CD4-positive, alpha-beta memory T cell (primary cell): ENCODE results near the gene IFI16. TPM values are rescaled to one million over a fixed set of nuclear protein-coding genes. Genes with fewer than 3 reads are reported as not detected.

Experiments used
- CTCF ChIA-PET: fragments of 350-600 bp; sonication (Branson Sonifier 250); formaldehyde crosslinking; loops from one replicate; lab custom pipeline; 2021; ENCODE audit warnings: inconsistent platforms; ENCODE audit not compliant: partially characterized antibody; lab: Charles Lee
- POLR2A ChIA-PET: fragments of 350-600 bp; sonication (Branson Sonifier 250); formaldehyde crosslinking; loops from one replicate; lab custom pipeline; 2021; ENCODE audit not compliant: partially characterized antibody; lab: Charles Lee
- DNase-seq, 5 donors: peaks; one replicate each; pipeline versions ENCODE4 v3.0.0 to v3.0.0-alpha.2; 2020 to 2022; ENCODE audit warnings: mixed read lengths in 1 of 5
- H3K27ac ChIP-seq: one replicate; pipeline ENCODE4 v1.7.0; 2013; ENCODE audit warnings: low read depth, low read length
- H3K27me3 ChIP-seq: 2 replicates; pipeline ENCODE4 v1.7.0; 2013; ENCODE audit warnings: mild to moderate bottlenecking, low read length, moderate library complexity; ENCODE audit not compliant: insufficient read depth
- H3K36me3 ChIP-seq: 2 replicates; pipeline ENCODE4 v1.7.0; 2013; ENCODE audit warnings: mild to moderate bottlenecking, low read length, moderate library complexity; ENCODE audit not compliant: insufficient read depth
- H3K4me1 ChIP-seq: 2 replicates; pipeline ENCODE4 v1.7.0; 2013; ENCODE audit warnings: mild to moderate bottlenecking, low read length, moderate library complexity; ENCODE audit not compliant: insufficient read depth
- H3K4me3 ChIP-seq, 2 donors: one replicate each; pipeline ENCODE4 v1.7.0; 2013; ENCODE audit warnings: low read length in 2 of 2, mild to moderate bottlenecking in 1 of 2
- H3K9me3 ChIP-seq, 2 donors: one replicate each; pipeline ENCODE4 v1.7.0; 2013; ENCODE audit warnings: low read length in 2 of 2, control low read depth in 1 of 2; ENCODE audit not compliant: control insufficient read depth in 1 of 2
- H3K27ac Mint-ChIP-seq, 7 donors: one replicate each; pipeline ENCODE4 v1.8.0; 2020 to 2021; ENCODE audit warnings: mixed read lengths in 7 of 7, mild to moderate bottlenecking in 6 of 7, inconsistent platforms in 3 of 7, moderate library complexity in 3 of 7
- H3K27me3 Mint-ChIP-seq, 2 donors: one replicate each; pipeline ENCODE4 v1.8.0; 2020 to 2021; ENCODE audit warnings: mixed read lengths in 2 of 2
- H3K36me3 Mint-ChIP-seq, 2 donors: one replicate each; pipeline ENCODE4 v1.8.0; 2020 to 2021; ENCODE audit warnings: mixed read lengths in 2 of 2, inconsistent platforms in 1 of 2, mild to moderate bottlenecking in 1 of 2
- H3K4me1 Mint-ChIP-seq, 4 donors: one replicate each; pipeline ENCODE4 v1.8.0; 2020 to 2021; ENCODE audit warnings: mixed read lengths in 4 of 4, mild to moderate bottlenecking in 1 of 4
- H3K4me3 Mint-ChIP-seq, 8 donors: one replicate each; pipeline ENCODE4 v1.8.0; 2020 to 2021; ENCODE audit warnings: mixed read lengths in 8 of 8, mild to moderate bottlenecking in 7 of 8, moderate library complexity in 6 of 8, inconsistent platforms in 3 of 8
- H3K9me3 Mint-ChIP-seq, 8 donors: one replicate each; pipeline ENCODE4 v1.8.0; 2020 to 2021; ENCODE audit warnings: mixed read lengths in 8 of 8, mild to moderate bottlenecking in 5 of 8, inconsistent platforms in 3 of 8, moderate library complexity in 1 of 8
- intact Hi-C: fragments of 100-400 bp; cut with micrococcal nuclease; formaldehyde crosslinking; loops from one replicate; pipeline ENCODE4 v1.15.1; 2023
- polyA plus RNA-seq, 2 donors: library from polyadenylated mRNA; unstranded; fragments of 300-500 nt; fragmentation: Illumina TruSeq; gene quantifications; one replicate each; pipeline ENCODE4 v1.2.3, GENCODE V29; 2021
- total RNA-seq, 2 experiments: library from RNA; stranded (reverse); gene quantifications; one replicate each; pipeline ENCODE4 v1.2.3, GENCODE V29; 2021

The IFI16 gene
- total RNA-seq, result 100 to 1,000 TPM; 160 to 162 TPM
- 100 to 1,000 TPM in 1 of 2 donors, 10 to 100 TPM in 1; 53.2 to 131 TPM for polyA plus RNA-seq

DNA sequence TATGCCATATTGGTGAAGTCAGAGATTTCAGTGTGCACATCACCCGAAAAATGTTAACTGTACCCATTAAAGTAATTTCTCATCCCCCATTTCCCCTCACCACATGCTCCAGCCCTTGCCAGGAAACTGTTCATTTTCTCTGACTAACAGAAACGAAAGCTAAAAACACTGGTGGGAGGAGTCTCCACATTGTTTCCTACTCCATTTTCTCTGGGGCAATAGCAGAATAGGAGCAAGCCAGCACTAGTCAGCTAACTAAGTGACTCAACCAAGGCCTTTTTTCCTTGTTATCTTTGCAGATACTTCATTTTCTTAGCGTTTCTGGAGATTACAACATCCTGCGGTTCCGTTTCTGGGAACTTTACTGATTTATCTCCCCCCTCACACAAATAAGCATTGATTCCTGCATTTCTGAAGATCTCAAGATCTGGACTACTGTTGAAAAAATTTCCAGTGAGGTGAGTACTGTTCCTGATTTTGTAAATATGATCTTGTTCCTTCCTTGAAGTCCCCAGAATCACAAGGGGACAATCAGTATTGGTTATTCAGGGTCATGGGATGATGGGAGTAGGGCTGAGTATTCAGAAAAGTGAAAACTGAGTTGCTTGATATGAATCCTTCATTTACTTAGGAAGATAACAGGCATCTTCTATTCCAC, at the start of gene IFI16:
Gene IFI16 (plus strand): TSS at position 204 of the 658 bp plus-strand sequence. CDS start 4,774 bp downstream, outside the sequence.
- Mint-ChIP-seq H3K4me1 (peaks cover 40 to 71% (median 46%) of the 10 kb centered on the region in 4 donors), H3K4me3 (peak within 1 kb of the TSS; percentile 89 to 99 (median 97)), H3K27ac (peak within 1 kb of the TSS; percentile 87 to 95 (median 93)), H3K36me3 (peaks cover 18 to 29% of the 10 kb centered on the region in 2 donors), H3K27me3 (no peaks in the 10 kb centered on the region), H3K9me3 (peaks cover 0 to 3% (median 0%) of the 10 kb centered on the region in 8 donors)
- peak; percentile 70 to 85 (median 77) for DNase-seq
- POLR2A ChIA-PET, result interaction anchor here (0.8 to 3.7 kb wide), 17 partner anchors 8 to 915 kb away, joined by 3 to 39 read pairs (median 5); partner anchors contain the start of genes AIM2, PYHIN1 and TAGLN2
- Histone ChIP-seq H3K4me1 (peaks cover 36% of the 10 kb centered on the region), H3K36me3 (no peaks in the 10 kb centered on the region), H3K9me3 (no peaks in the 10 kb centered on the region), H3K27ac (peak within 1 kb of the TSS; percentile 88), H3K27me3 (no peaks in the 10 kb centered on the region), H3K4me3 (peak within 1 kb of the TSS; percentile 54 to 97)
- CTCF ChIA-PET, result interaction anchor here (1.2 to 3.5 kb wide), 5 partner anchors 28 to 66 kb away, joined by 3 to 18 read pairs (median 7); no protein-coding TSS in a partner anchor
- intact Hi-C loops, result loop anchor here (1.0 to 5.0 kb wide), 4 partner anchors 12 to 79 kb away; partner anchors contain the start of gene PYHIN1

DNA sequence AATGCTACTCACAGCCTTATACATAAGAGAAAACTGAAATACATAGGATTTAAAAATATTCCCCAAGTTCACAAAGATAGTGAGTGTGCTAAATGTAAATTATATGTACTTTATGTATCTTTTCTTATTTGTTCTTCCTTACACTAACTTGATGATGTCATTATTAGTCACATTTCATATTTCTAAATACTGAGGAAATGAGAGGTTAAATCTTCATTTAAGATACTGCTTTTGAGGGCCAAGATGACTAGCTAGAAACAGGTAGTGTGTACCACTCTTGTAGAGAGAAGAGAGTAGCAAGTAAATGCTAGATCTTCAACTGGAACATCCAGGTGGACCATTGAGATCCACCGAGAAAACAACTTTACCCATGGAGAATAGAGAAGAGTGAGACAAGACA, 48.5 kb upstream of the IFI16 start:
- Mint-ChIP-seq H3K27ac (peak overlapping the region in 1 of 7 donors; percentile 43), H3K27me3 (no peaks in the 10 kb centered on the region), H3K36me3 (peaks cover 68 to 74% of the 10 kb centered on the region in 2 donors), H3K4me3 (no peak overlapping the region), H3K4me1 (peaks cover 0 to 10% (median 3%) of the 10 kb centered on the region in 4 donors), H3K9me3 (peaks cover 4 to 40% (median 26%) of the 10 kb centered on the region in 8 donors)
- ChIA-PET POLR2A (no interaction called here), CTCF (no interaction called here)
- H3K4me3 ChIP-seq, result no peak overlapping the region
- no peak overlapping the region for H3K27ac ChIP-seq
- peaks cover 16% of the 10 kb centered on the region for H3K36me3 ChIP-seq
- DNase-seq, result no peak
- intact Hi-C loops, result no loop called here
- H3K4me1 ChIP-seq, result no peaks in the 10 kb centered on the region
- H3K27me3 ChIP-seq, result no peaks in the 10 kb centered on the region
- peaks cover 0 to 10% of the 10 kb centered on the region in 2 donors for H3K9me3 ChIP-seq

DNA sequence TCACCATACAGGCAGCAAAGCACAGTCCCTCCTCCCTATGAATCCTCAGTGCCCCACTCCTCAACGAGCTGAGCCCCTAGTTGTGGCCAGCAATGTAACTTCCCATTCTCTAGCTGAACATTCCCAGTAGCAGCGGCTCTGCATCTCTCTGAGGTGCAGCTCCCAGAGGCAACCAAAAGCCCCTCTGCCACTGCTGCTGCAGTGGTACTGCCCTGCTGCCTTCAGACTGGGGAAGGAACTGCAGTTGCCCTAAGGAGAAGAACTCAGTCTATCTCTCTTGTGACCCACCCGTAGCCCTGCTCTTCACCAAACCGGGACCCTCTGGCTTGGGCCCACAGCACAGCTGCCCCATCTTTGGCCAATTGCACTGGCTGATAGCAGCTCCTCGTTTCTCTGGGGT, 46.7 kb upstream of the IFI16 start:
- CTCF ChIA-PET, result no interaction called here
- Mint-ChIP-seq H3K4me1 (peaks cover 4 to 13% (median 9%) of the 10 kb centered on the region in 4 donors), H3K4me3 (no peak overlapping the region)

DNA sequence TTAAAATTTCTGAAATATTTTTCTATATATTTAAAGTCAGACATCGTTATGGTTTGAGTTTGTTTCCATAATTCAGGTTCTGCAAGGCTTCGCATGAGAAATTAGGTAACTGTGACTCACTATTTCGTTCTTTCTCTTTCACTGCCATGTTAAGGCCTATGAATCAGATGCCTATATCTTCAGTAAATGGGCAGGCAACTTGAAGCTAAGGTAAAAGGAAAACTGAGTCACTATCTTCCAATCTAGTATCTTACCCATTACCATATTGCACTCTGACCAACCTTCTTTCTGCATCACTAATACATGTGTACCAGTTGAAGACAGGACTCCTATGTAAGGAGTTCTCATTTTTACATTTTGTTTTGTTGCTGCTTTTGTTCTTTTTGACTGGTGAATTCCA, 40.5 kb upstream of the IFI16 start:
- no peaks in the 10 kb centered on the region for H3K36me3 ChIP-seq
- no peaks in the 10 kb centered on the region for H3K27me3 ChIP-seq
- H3K27ac Mint-ChIP-seq, result peak overlapping the region in 2 of 7 donors; percentile 25 to 61
- H3K4me3 Mint-ChIP-seq, result no peak overlapping the region
- H3K4me3 ChIP-seq, result no peak overlapping the region
- H3K4me1 ChIP-seq, result no peaks in the 10 kb centered on the region
- intact Hi-C loops, result no loop called here
- H3K9me3 ChIP-seq, result peaks cover 0 to 5% of the 10 kb centered on the region in 2 donors
- peaks cover 0 to 48% (median 35%) of the 10 kb centered on the region in 8 donors for H3K9me3 Mint-ChIP-seq
- H3K4me1 Mint-ChIP-seq, result peaks cover 13 to 22% (median 20%) of the 10 kb centered on the region in 4 donors
- no peaks in the 10 kb centered on the region for H3K27me3 Mint-ChIP-seq
- no peak overlapping the region for H3K27ac ChIP-seq
- POLR2A ChIA-PET, result no interaction called here
- CTCF ChIA-PET, result no interaction called here
- no peak for DNase-seq
- H3K36me3 Mint-ChIP-seq, result peaks cover 64 to 73% of the 10 kb centered on the region in 2 donors

More for the DNA sequence above, 46.7 kb upstream of the IFI16 start:
- Mint-ChIP-seq H3K36me3 (peaks cover 75 to 90% of the 10 kb centered on the region in 2 donors), H3K9me3 (peaks cover 4 to 52% (median 35%) of the 10 kb centered on the region in 8 donors), H3K27me3 (no peaks in the 10 kb centered on the region), H3K27ac (peak overlapping the region in 1 of 7 donors; percentile 43)
- no peaks in the 10 kb centered on the region for H3K27me3 ChIP-seq
- intact Hi-C loops, result no loop called here
- H3K4me1 ChIP-seq, result no peaks in the 10 kb centered on the region
- POLR2A ChIA-PET, result no interaction called here
- H3K9me3 ChIP-seq, result peaks cover 0 to 10% of the 10 kb centered on the region in 2 donors
- peaks cover 16% of the 10 kb centered on the region for H3K36me3 ChIP-seq
- H3K4me3 ChIP-seq, result no peak overlapping the region
- no peak overlapping the region for H3K27ac ChIP-seq
- DNase-seq, result no peak

DNA sequence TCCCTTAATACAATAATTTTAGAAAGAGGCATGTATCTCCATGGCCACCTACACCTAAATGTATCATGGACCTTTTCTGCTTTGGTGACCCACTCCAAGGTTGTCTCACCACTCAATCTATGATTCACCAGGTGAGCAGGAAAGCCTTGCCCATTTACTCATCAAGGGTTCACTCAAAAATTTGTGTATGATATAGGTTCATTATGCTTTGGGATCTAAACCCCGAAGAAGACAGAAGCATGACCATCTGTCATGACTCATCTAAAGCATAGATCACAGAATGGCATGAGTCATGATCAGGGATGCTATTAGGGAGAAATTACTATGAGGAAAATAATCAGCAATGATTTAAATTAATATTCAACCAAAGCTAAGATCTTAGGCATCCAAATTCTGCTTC, 39.9 kb upstream of the IFI16 start:
- intact Hi-C loops, result no loop called here
- Mint-ChIP-seq H3K27me3 (no peaks in the 10 kb centered on the region), H3K4me3 (no peak overlapping the region), H3K27ac (peak overlapping the region in 3 of 7 donors; percentile 25 to 69 (median 58)), H3K36me3 (peaks cover 68 to 71% of the 10 kb centered on the region in 2 donors), H3K9me3 (peaks cover 0 to 41% (median 31%) of the 10 kb centered on the region in 8 donors), H3K4me1 (peaks cover 13 to 24% (median 21%) of the 10 kb centered on the region in 4 donors)
- Histone ChIP-seq H3K4me1 (no peaks in the 10 kb centered on the region), H3K4me3 (no peak overlapping the region), H3K27ac (no peak overlapping the region), H3K36me3 (no peaks in the 10 kb centered on the region), H3K27me3 (no peaks in the 10 kb centered on the region), H3K9me3 (peaks cover 0 to 4% of the 10 kb centered on the region in 2 donors)
- CTCF ChIA-PET, result interaction anchor here (1.2 to 1.5 kb wide), 2 partner anchors 9 to 161 kb away, joined by 3 read pairs; no protein-coding TSS in a partner anchor
- POLR2A ChIA-PET, result no interaction called here
- DNase-seq, result no peak

DNA sequence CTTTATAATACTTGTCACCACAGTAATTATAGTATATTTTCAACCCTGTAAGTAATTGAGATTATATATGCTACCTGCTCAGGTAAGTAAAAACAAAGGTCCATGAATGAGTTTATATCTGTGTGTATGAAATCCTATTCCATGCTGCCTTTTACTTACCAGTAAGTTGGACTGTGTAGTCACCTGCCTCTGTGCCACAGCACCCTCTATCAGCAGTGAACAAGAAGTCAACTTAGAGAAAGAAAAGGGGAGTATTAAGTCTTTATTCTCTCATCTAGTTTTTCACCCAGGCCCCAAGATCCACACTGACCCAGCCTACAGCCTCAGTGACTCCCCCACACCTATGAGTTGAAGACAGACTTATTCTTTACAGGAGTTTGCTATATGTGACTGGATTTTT, 36.9 kb upstream of the IFI16 start:
- H3K27ac ChIP-seq, result no peak overlapping the region
- Mint-ChIP-seq H3K27me3 (no peaks in the 10 kb centered on the region), H3K9me3 (peaks cover 0 to 21% (median 9%) of the 10 kb centered on the region in 8 donors), H3K27ac (peak overlapping the region in 3 of 7 donors; percentile 9 to 61 (median 32)), H3K36me3 (peaks cover 67 to 73% of the 10 kb centered on the region in 2 donors), H3K4me1 (peaks cover 8 to 23% (median 16%) of the 10 kb centered on the region in 4 donors), H3K4me3 (no peak overlapping the region)
- no peaks in the 10 kb centered on the region for H3K9me3 ChIP-seq
- no peak overlapping the region for H3K4me3 ChIP-seq
- H3K36me3 ChIP-seq, result peaks cover 8% of the 10 kb centered on the region
- no peaks in the 10 kb centered on the region for H3K27me3 ChIP-seq
- intact Hi-C loops, result no loop called here
- POLR2A ChIA-PET, result no interaction called here
- H3K4me1 ChIP-seq, result no peaks in the 10 kb centered on the region
- CTCF ChIA-PET, result interaction anchor here (0.6 kb wide), 1 partner anchor 240 kb away, joined by 3 read pairs; no protein-coding TSS in a partner anchor
- peak in 2 of 5 donors; percentile 4 to 10 for DNase-seq

DNA sequence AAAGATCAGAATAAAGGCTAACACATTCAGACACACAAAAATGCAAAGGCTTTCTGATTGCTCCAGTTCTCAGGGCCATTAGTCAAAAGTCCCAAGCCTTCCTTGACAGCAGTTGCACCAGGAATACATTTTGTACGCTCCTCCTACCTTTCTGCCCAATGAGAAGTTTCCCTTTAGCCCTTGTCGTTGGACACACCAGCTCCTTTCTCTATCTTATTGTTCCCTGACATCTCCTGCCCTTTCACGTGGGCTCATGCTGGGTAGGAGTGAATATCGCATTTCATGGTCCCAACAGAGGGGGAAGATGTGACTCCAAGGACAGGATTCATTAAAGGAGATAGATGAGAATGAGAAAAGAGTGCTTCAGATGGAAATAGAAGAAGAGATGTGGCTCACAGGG, 33.5 kb upstream of the IFI16 start:
- CTCF ChIA-PET, result interaction anchor here (2.5 kb wide), 1 partner anchor 22 kb away, joined by 11 read pairs; no protein-coding TSS in a partner anchor
- Histone ChIP-seq H3K9me3 (no peaks in the 10 kb centered on the region), H3K27ac (no peak overlapping the region), H3K36me3 (peaks cover 16% of the 10 kb centered on the region), H3K27me3 (no peaks in the 10 kb centered on the region), H3K4me1 (no peaks in the 10 kb centered on the region), H3K4me3 (no peak overlapping the region)
- no peaks in the 10 kb centered on the region for H3K27me3 Mint-ChIP-seq
- H3K27ac Mint-ChIP-seq, result peak overlapping the region in 2 of 7 donors; percentile 17 to 92
- H3K4me3 Mint-ChIP-seq, result no peak overlapping the region
- H3K36me3 Mint-ChIP-seq, result peaks cover 80 to 81% of the 10 kb centered on the region in 2 donors
- peaks cover 2 to 25% (median 16%) of the 10 kb centered on the region in 8 donors for H3K9me3 Mint-ChIP-seq
- H3K4me1 Mint-ChIP-seq, result peaks cover 4 to 17% (median 12%) of the 10 kb centered on the region in 4 donors
- intact Hi-C loops, result no loop called here
- POLR2A ChIA-PET, result no interaction called here
- DNase-seq, result no peak
